PC-3 (cell line): ENCODE measurements around the gene CMTM8.

ENCODE experiments used
- CTCF ChIP-seq: fragments of 300-600 bp; sonication (generic); conservative IDR thresholded peaks from 2 replicates; pipeline ENCODE4 v1.5.1; 2017; ENCODE audit warnings: antibody characterized with exemption, low read depth, mild to moderate bottlenecking, low read length
- EZH2 ChIP-seq: fragments of 300-600 bp; sonication (generic); IDR thresholded peaks from one replicate; pipeline ENCODE4 v1.6.1; 2017; ENCODE audit warnings: antibody characterized with exemption, mild to moderate bottlenecking, low read length; ENCODE audit not compliant: unreplicated experiment
- EZH2phosphoT487 ChIP-seq: fragments of 300-600 bp; sonication (generic); IDR thresholded peaks from 2 replicates; pipeline ENCODE4 v1.6.1; 2018; ENCODE audit warnings: mild to moderate bottlenecking, antibody characterized with exemption, low read length, borderline replicate concordance

GRCh38 chr3:32189693-32190092, 48.8 kb upstream of the CMTM8 start:
- TF ChIP-seq CTCF: no peak
- no peak for TF ChIP-seq EZH2
- no peak for TF ChIP-seq EZH2phosphoT487
